A673 (cell line): Measurements from ENCODE around the gene SPTBN4. TPM values are rescaled to one million over a fixed set of nuclear protein-coding genes. Genes with fewer than 3 reads are reported as not detected.
"Not testable (repeated sequence)": the region's sequence is repeated elsewhere in the genome, so short reads cannot be mapped to it uniquely, and the experiment has no call there.

ENCODE experiments used
- BruUV-seq: library from RNA; stranded (reverse); fragments of 400-500 nt; replicated peaks from 2 replicates; lab custom pipeline; 2021; lab: Mats Ljungman, UMichigan
- CTCF ChIA-PET: fragments of 300-600 bp; sonication (Branson Sonifier 250); formaldehyde crosslinking; loops from one replicate; lab custom pipeline; 2022; ENCODE audit warnings: antibody characterized with exemption; lab: Charles Lee
- POLR2A ChIA-PET: fragments of 300-600 bp; sonication (Branson Sonifier 250); formaldehyde crosslinking; loops from one replicate; lab custom pipeline; 2022; ENCODE audit warnings: antibody characterized with exemption; ENCODE audit not compliant: low non-redundant PET; lab: Charles Lee
- DNase-seq: peaks from one replicate; pipeline ENCODE4 v3.0.0-alpha.2; 2015; ENCODE audit warnings: low spot score
- H3K27ac ChIP-seq: fragments of 200-600 bp; sonication (generic); 2 replicates; pipeline ENCODE4 v1.5.1; 2016; ENCODE audit warnings: mixed run types, low read depth, mild to moderate bottlenecking, mixed read lengths, antibody characterized with exemption, low read length; ENCODE audit not compliant: poor library complexity, severe bottlenecking
- H3K27me3 ChIP-seq: fragments of 200-600 bp; sonication (generic); replicated peaks from 2 replicates; pipeline ENCODE4 v1.6.1; 2017; ENCODE audit warnings: mixed run types, low read depth, mild to moderate bottlenecking, mixed read lengths, antibody characterized with exemption, low read length; ENCODE audit not compliant: insufficient read depth, poor library complexity
- H3K36me3 ChIP-seq: fragments of 200-600 bp; sonication (generic); 2 replicates; pipeline ENCODE4 v1.6.1; 2016; ENCODE audit warnings: mixed run types, mild to moderate bottlenecking, mixed read lengths, antibody characterized with exemption, low read length; ENCODE audit not compliant: insufficient read depth, poor library complexity, severe bottlenecking
- H3K4me1 ChIP-seq: fragments of 200-600 bp; sonication (generic); 2 replicates; pipeline ENCODE4 v1.6.1; 2017; ENCODE audit warnings: mixed run types, mild to moderate bottlenecking, mixed read lengths, antibody characterized with exemption, low read length; ENCODE audit not compliant: insufficient read depth, poor library complexity, severe bottlenecking
- H3K4me3 ChIP-seq: fragments of 200-600 bp; sonication (generic); 2 replicates; pipeline ENCODE4 v1.5.1; 2016; ENCODE audit warnings: low read depth, mixed run types, mild to moderate bottlenecking, mixed read lengths, low read length; ENCODE audit not compliant: poor library complexity, severe bottlenecking
- H3K9me3 ChIP-seq: fragments of 200-600 bp; sonication (generic); 2 replicates; pipeline ENCODE4 v1.6.1; 2016; ENCODE audit warnings: mixed run types, low read depth, mild to moderate bottlenecking, mixed read lengths, antibody characterized with exemption, low read length; ENCODE audit not compliant: poor library complexity, severe bottlenecking
- EZH2 ChIP-seq: fragments of 200-600 bp; sonication (generic); IDR thresholded peaks from 2 replicates; pipeline ENCODE4 v1.6.1; 2017; ENCODE audit warnings: borderline replicate concordance, low read depth, mild to moderate bottlenecking, mixed read lengths, antibody characterized with exemption, low read length; ENCODE audit not compliant: poor library complexity, severe bottlenecking
- intact Hi-C: fragments of 100-400 bp; cut with micrococcal nuclease; formaldehyde crosslinking; loops from one replicate; pipeline ENCODE4 v1.10.0; 2022; ENCODE audit not compliant: unreplicated experiment
- total RNA-seq: library from RNA; stranded (reverse); gene quantifications from 2 replicates; pipeline ENCODE4 v1.2.3, GENCODE V29; 2021
- TF ChIP-seq, protein P1 (sequence below): fragments of 300-800, 200-600 bp; sonication (generic); conservative IDR thresholded peaks from 2 replicates; pipeline ENCODE4 v1.5.1; 2017; ENCODE audit warnings: low read depth, mild to moderate bottlenecking, antibody characterized with exemption, low read length, moderate library complexity, mixed read lengths

Gene SPTBN4
- total RNA-seq, 1 experiment from 2014 or later, result 0.43 TPM

DNA sequence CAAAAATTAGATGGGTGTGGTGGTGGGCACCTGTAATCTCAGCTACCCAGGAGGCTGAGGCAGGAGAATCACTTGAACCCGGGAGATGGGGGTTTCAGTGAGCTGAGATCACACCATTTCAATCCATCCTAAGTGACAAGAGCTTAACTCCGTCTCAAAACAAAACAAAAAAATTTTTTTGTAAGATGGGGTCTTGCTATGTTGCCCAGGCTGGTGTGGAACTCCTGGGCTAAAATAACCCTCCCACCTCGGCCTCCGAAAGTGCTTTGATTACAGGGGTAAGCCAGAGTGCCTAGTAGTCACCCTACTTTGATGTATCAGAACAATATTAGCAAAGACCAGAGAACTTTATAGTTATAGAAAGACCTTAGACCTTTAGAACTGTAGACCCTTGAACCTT is 7.9 kb downstream of the SPTBN4 start:
- BruUV-seq, result no TSS peak
- Histone ChIP-seq H3K27ac (no peak overlapping the region), H3K4me3 (no peak overlapping the region), H3K36me3 (no peaks in the 10 kb centered on the region), H3K4me1 (no peaks in the 10 kb centered on the region), H3K9me3 (no peaks in the 10 kb centered on the region), H3K27me3 (no peaks in the 10 kb centered on the region)
- intact Hi-C loops, result no loop called here
- DNase-seq, result no peak
- TF ChIP-seq EZH2, result no peak
- TF ChIP-seq, protein P1, sequence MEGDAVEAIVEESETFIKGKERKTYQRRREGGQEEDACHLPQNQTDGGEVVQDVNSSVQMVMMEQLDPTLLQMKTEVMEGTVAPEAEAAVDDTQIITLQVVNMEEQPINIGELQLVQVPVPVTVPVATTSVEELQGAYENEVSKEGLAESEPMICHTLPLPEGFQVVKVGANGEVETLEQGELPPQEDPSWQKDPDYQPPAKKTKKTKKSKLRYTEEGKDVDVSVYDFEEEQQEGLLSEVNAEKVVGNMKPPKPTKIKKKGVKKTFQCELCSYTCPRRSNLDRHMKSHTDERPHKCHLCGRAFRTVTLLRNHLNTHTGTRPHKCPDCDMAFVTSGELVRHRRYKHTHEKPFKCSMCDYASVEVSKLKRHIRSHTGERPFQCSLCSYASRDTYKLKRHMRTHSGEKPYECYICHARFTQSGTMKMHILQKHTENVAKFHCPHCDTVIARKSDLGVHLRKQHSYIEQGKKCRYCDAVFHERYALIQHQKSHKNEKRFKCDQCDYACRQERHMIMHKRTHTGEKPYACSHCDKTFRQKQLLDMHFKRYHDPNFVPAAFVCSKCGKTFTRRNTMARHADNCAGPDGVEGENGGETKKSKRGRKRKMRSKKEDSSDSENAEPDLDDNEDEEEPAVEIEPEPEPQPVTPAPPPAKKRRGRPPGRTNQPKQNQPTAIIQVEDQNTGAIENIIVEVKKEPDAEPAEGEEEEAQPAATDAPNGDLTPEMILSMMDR, result no peak
- ChIA-PET POLR2A (no interaction called here), CTCF (interaction anchor here (0.6 kb wide), 1 partner anchor 74 kb away, joined by 3 read pairs; no protein-coding TSS in a partner anchor)

DNA sequence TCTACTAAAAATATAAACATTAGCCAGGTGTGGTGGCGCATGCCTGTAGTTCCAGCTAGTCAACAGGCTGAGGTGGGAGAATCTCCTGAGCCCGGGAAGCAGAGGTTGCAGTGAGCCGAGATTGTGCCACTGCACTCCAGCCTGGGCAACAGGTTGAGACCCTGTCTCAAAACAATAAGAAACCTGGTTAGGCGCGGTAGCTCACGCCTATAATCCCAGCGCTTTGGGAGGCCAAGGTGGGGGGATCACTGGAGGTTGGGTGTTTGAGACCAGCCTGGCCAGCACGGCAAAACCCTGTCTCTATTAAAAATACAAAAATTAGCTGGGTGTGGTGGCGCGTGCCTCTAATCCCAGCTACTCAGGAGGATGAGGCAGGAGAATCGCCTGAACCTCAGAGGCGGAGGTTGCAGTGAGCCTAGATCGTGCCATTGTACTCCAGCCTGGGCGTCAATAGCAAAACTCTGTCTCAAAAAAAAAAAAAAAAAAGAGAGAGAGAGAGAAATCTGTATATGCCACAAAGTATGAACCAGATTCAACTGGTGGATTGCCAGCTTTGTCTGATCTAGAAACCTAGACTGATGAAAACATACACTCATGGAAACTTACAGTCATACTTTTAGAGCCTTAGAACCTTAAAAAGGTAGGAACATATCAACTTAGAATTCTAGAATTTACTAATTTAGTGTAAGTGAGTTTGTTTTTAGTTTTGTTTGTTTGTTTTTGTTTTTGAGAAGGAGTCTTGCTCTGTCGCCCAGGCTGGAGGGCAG is 9.3 kb downstream of the SPTBN4 start:
- CTCF ChIA-PET, result interaction anchor here (0.7 kb wide), 1 partner anchor 47 kb away, joined by 5 read pairs; no protein-coding TSS in a partner anchor
- H3K27ac ChIP-seq, BruUV-seq, DNase-seq, H3K36me3 ChIP-seq, H3K4me3 ChIP-seq, intact Hi-C loops, H3K4me1 ChIP-seq, POLR2A ChIA-PET, H3K27me3 ChIP-seq, H3K9me3 ChIP-seq: not testable (repeated sequence)

DNA sequence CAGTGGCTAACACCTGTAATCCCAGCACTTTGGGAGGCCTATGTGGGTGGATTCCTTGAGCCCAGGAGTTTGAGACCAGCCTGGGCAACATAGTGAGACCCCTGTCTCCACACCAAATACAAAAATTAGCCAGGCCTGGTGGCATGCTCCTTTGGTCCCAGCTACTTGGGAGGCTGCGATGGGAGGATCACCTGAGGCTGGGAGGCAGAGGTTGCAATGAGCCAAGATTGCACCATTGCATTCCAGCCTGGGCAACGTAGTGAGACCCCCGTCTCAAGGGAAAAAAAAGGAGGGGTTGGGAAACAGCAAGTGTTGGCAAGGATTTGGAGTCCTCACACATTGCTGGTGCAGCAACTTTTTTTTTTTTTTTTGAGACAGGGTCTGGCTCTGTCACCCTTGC is 19.2 kb downstream of the SPTBN4 start:
- ChIA-PET CTCF (no interaction called here), POLR2A (no interaction called here)
- no peak for TF ChIP-seq EZH2
- TF ChIP-seq, protein P1, result no peak
- Histone ChIP-seq H3K4me1 (no peaks in the 10 kb centered on the region), H3K27ac (no peak overlapping the region), H3K4me3 (no peak overlapping the region), H3K36me3 (no peaks in the 10 kb centered on the region), H3K27me3 (peaks cover 6% of the 10 kb centered on the region), H3K9me3 (no peaks in the 10 kb centered on the region)
- intact Hi-C loops, result no loop called here
- DNase-seq, result no peak
- no TSS peak for BruUV-seq

GRCh38 chr19:40489882-40490230 is 23.1 kb downstream of the SPTBN4 start:
- BruUV-seq, result no TSS peak
- Histone ChIP-seq H3K36me3 (no peaks in the 10 kb centered on the region), H3K9me3 (no peaks in the 10 kb centered on the region), H3K27me3 (no peaks in the 10 kb centered on the region), H3K4me1 (no peaks in the 10 kb centered on the region), H3K4me3 (no peak overlapping the region), H3K27ac (no peak overlapping the region)
- CTCF ChIA-PET, result no interaction called here
- TF ChIP-seq, protein P1, result no peak
- TF ChIP-seq EZH2, result no peak
- intact Hi-C loops, result no loop called here
- POLR2A ChIA-PET, result no interaction called here
- no peak for DNase-seq
